PC-9 (cell line): ENCODE measurements around the gene UBASH3A.

Experiments used
- CTCF ChIP-seq: fragments of 200-600 bp; sonication (generic); conservative IDR thresholded peaks from 2 replicates; pipeline ENCODE4 v1.6.1; 2017; ENCODE audit warnings: mixed run types, antibody characterized with exemption, mild to moderate bottlenecking, moderate library complexity
- EZH2 ChIP-seq: fragments of 200-600 bp; sonication (generic); IDR thresholded peaks from 2 replicates; pipeline ENCODE4 v1.8.0; 2017; ENCODE audit warnings: antibody characterized with exemption, low read depth

GRCh38 chr21:42424914-42425541 is 21.3 kb downstream of the UBASH3A start:
- TF ChIP-seq CTCF (no peak), EZH2 (no peak)
